C4-2B (cell line): ENCODE results near the gene LCN9.

Experiments
- H3K27ac ChIP-seq: fragments of 450-650 bp; 2 replicates; pipeline ENCODE4 v1.5.1; 2017
- CTCF ChIP-seq: fragments of 450-650 bp; conservative IDR thresholded peaks from 2 replicates; pipeline ENCODE4 v1.5.1; 2017; ENCODE audit warnings: mild to moderate bottlenecking
- ZFX ChIP-seq: fragments of 450-650 bp; IDR thresholded peaks from 2 replicates; pipeline ENCODE4 v1.6.1; 2017

LCN9 gene

GRCh38 chr9:135648494-135649410 is 14.4 kb upstream of the LCN9 start:
- TF ChIP-seq CTCF (no peak), ZFX (no peak)
- H3K27ac ChIP-seq, result no peak overlapping the region

- H3K27ac ChIP-seq, result no peak overlapping the region
- TF ChIP-seq ZFX (no peak), CTCF (no peak)
Observed at GRCh38 chr9:135649508-135649907, 13.6 kb upstream of the LCN9 start.

GRCh38 chr9:135650408-135650807 is 12.7 kb upstream of the LCN9 start:
- TF ChIP-seq ZFX, result no peak
- no peak for TF ChIP-seq CTCF
- no peak overlapping the region for H3K27ac ChIP-seq

GRCh38 chr9:135655317-135655716 is 7.8 kb upstream of the LCN9 start:
- H3K27ac ChIP-seq, result no peak overlapping the region
- TF ChIP-seq ZFX (no peak), CTCF (no peak)

GRCh38 chr9:135657416-135657815 is 5.7 kb upstream of the LCN9 start:
- H3K27ac ChIP-seq, result no peak overlapping the region
- TF ChIP-seq CTCF (no peak), ZFX (no peak)

- no peak for TF ChIP-seq ZFX
- TF ChIP-seq CTCF, result no peak
Observed at GRCh38 chr9:135659252-135659651, 3.9 kb upstream of the LCN9 start.

GRCh38 chr9:135660407-135660806 is 2.7 kb upstream of the LCN9 start:
- no peak overlapping the region for H3K27ac ChIP-seq
- TF ChIP-seq ZFX (no peak), CTCF (no peak)

More at GRCh38 chr9:135659252-135659651, 3.9 kb upstream of the LCN9 start:
- H3K27ac ChIP-seq, result no peak overlapping the region
